WTC11 (cell line): ENCODE results near the gene ENTREP1. TPM values are rescaled to one million over a fixed set of nuclear protein-coding genes. Genes with fewer than 3 reads are reported as not detected.

Experiments used
- ATAC-seq: fragments of 200-7000 bp; cut with Tn5 transposase; 2 replicates; pipeline ENCODE4 v1.10.0; 2021; ENCODE audit warnings: mild to moderate bottlenecking, moderate library complexity
- CTCF ChIA-PET: fragments of 300-600 bp; sonication (Branson Sonifier 250); formaldehyde crosslinking; loops from one replicate; lab custom pipeline; 2021; ENCODE audit warnings: antibody characterized with exemption; lab: Charles Lee
- POLR2A ChIA-PET: fragments of 350-600 bp; sonication (Branson Sonifier 250); formaldehyde crosslinking; loops from one replicate; lab custom pipeline; 2021; ENCODE audit warnings: antibody characterized with exemption; lab: Charles Lee
- DNase-seq: peaks from one replicate; pipeline ENCODE4 v3.0.0; 2021; ENCODE audit warnings: low spot score
- H3K27ac Mint-ChIP-seq: 2 replicates; pipeline ENCODE4 v1.8.0; 2021; ENCODE audit warnings: mixed read lengths
- H3K27me3 Mint-ChIP-seq: 2 replicates; pipeline ENCODE4 v1.8.0; 2021; ENCODE audit warnings: low read depth, mild to moderate bottlenecking, moderate library complexity, mixed read lengths
- H3K36me3 Mint-ChIP-seq: 2 replicates; pipeline ENCODE4 v1.8.0; 2021; ENCODE audit warnings: mixed read lengths
- H3K4me1 Mint-ChIP-seq: 2 replicates; pipeline ENCODE4 v1.8.0; 2022; ENCODE audit warnings: mixed read lengths
- H3K4me3 Mint-ChIP-seq: 2 replicates; pipeline ENCODE4 v1.8.0; 2021; ENCODE audit warnings: mild to moderate bottlenecking, moderate library complexity, mixed read lengths
- H3K9me3 Mint-ChIP-seq: 2 replicates; pipeline ENCODE4 v1.8.0; 2021; ENCODE audit warnings: mixed read lengths
- CREB1 ChIP-seq: sonication (generic); formaldehyde crosslinking; IDR thresholded peaks from 2 replicates; pipeline ENCODE4 v1.8.0; 2023; ENCODE audit warnings: mild to moderate bottlenecking, missing genetic modification reagents
- CREM ChIP-seq: sonication (generic); formaldehyde crosslinking; IDR thresholded peaks from 2 replicates; pipeline ENCODE4 v1.8.1; 2022; ENCODE audit warnings: mild to moderate bottlenecking, missing genetic modification reagents, moderate library complexity
- FOXP1 ChIP-seq: sonication (generic); formaldehyde crosslinking; IDR thresholded peaks from 2 replicates; pipeline ENCODE4 v1.8.0; 2022; ENCODE audit warnings: missing genetic modification reagents, mild to moderate bottlenecking, moderate library complexity, borderline replicate concordance
- GABPB1 ChIP-seq: sonication (generic); formaldehyde crosslinking; IDR thresholded peaks from 2 replicates; pipeline ENCODE4 v1.8.1; 2023; ENCODE audit warnings: mild to moderate bottlenecking, missing genetic modification reagents
- GTF2I ChIP-seq: fragments of 250-450 bp; sonication (Bioruptor Pico); conservative IDR thresholded peaks from 2 replicates; pipeline ENCODE4 v1.4.0; 2021; ENCODE audit warnings: mild to moderate bottlenecking
- MXD4 ChIP-seq: fragments of 250-450 bp; sonication (Bioruptor Pico); IDR thresholded peaks from 2 replicates; pipeline ENCODE4 v1.8.0; 2021; ENCODE audit warnings: mild to moderate bottlenecking, moderate library complexity, borderline replicate concordance
- NFATC4 ChIP-seq: fragments of 250-450 bp; sonication (Bioruptor Pico); IDR thresholded peaks from 2 replicates; pipeline ENCODE4 v1.9.0; 2021; ENCODE audit warnings: mild to moderate bottlenecking
- NFYB ChIP-seq: sonication (generic); formaldehyde crosslinking; conservative IDR thresholded peaks from 2 replicates; pipeline ENCODE4 v1.8.0; 2022; ENCODE audit warnings: low read depth, missing genetic modification reagents
- OVOL2 ChIP-seq: fragments of 250-450 bp; sonication (Bioruptor Pico); IDR thresholded peaks from 2 replicates; pipeline ENCODE4 v1.9.0; 2021; ENCODE audit warnings: mild to moderate bottlenecking, borderline replicate concordance
- RELA ChIP-seq: sonication (generic); formaldehyde crosslinking; IDR thresholded peaks from 2 replicates; pipeline ENCODE4 v1.8.1; 2022; ENCODE audit warnings: missing genetic modification reagents, mild to moderate bottlenecking, borderline replicate concordance
- RORB ChIP-seq: fragments of 250-450 bp; sonication (Bioruptor Pico); IDR thresholded peaks from 2 replicates; pipeline ENCODE4 v1.9.0; 2021; ENCODE audit warnings: mild to moderate bottlenecking
- SMAD3 ChIP-seq: sonication (generic); formaldehyde crosslinking; IDR thresholded peaks from 2 replicates; pipeline ENCODE4 v1.8.0; 2022; ENCODE audit warnings: missing genetic modification reagents, mild to moderate bottlenecking, borderline replicate concordance
- SP1 ChIP-seq: sonication (generic); formaldehyde crosslinking; conservative IDR thresholded peaks from 2 replicates; pipeline ENCODE4 v1.8.1; 2022; ENCODE audit warnings: missing genetic modification reagents
- TEAD4 ChIP-seq: sonication (generic); formaldehyde crosslinking; IDR thresholded peaks from 2 replicates; pipeline ENCODE4 v1.8.0; 2022; ENCODE audit warnings: mild to moderate bottlenecking, missing genetic modification reagents
- ZNF219 ChIP-seq: sonication (generic); formaldehyde crosslinking; IDR thresholded peaks from 2 replicates; pipeline ENCODE4 v1.8.0; 2023; ENCODE audit warnings: missing genetic modification reagents, mild to moderate bottlenecking, borderline replicate concordance
- ZNF396 ChIP-seq: fragments of 250-450 bp; sonication (Bioruptor Pico); IDR thresholded peaks from 2 replicates; pipeline ENCODE4 v1.8.0; 2021; ENCODE audit warnings: mild to moderate bottlenecking, moderate library complexity, borderline replicate concordance
- ZNF416 ChIP-seq: fragments of 250-450 bp; sonication (Bioruptor Pico); IDR thresholded peaks from 2 replicates; pipeline ENCODE4 v1.9.0; 2021; ENCODE audit warnings: mild to moderate bottlenecking, inconsistent platforms
- total RNA-seq: library from RNA; stranded (reverse); gene quantifications from 3 replicates; pipeline ENCODE4 v1.2.3, GENCODE V29; 2021
- TF ChIP-seq, protein P1 (sequence below): sonication (generic); formaldehyde crosslinking; IDR thresholded peaks from 2 replicates; pipeline ENCODE4 v1.8.1; 2022; ENCODE audit warnings: low read depth, mild to moderate bottlenecking, moderate library complexity, missing genetic modification reagents, borderline replicate concordance
- TF ChIP-seq, protein P2 (sequence below): fragments of 250-450 bp; sonication (Bioruptor Pico); IDR thresholded peaks from 2 replicates; pipeline ENCODE4 v1.9.0; 2021; ENCODE audit warnings: mild to moderate bottlenecking, borderline replicate concordance
- TF ChIP-seq, protein P3 (sequence below): sonication (generic); formaldehyde crosslinking; IDR thresholded peaks from 2 replicates; pipeline ENCODE4 v1.8.0; 2022; ENCODE audit warnings: mild to moderate bottlenecking, missing genetic modification reagents
- TF ChIP-seq, protein P4 (sequence below): sonication (generic); formaldehyde crosslinking; IDR thresholded peaks from 2 replicates; pipeline ENCODE4 v1.8.1; 2023; ENCODE audit warnings: mild to moderate bottlenecking, missing genetic modification reagents
- TF ChIP-seq, protein P5 (sequence below): sonication (generic); formaldehyde crosslinking; IDR thresholded peaks from 2 replicates; pipeline ENCODE4 v1.8.1; 2023; ENCODE audit warnings: mild to moderate bottlenecking, missing genetic modification reagents, moderate library complexity

The ENTREP1 gene
- total RNA-seq, 1 experiment from 2014 or later, result 22.4 TPM

DNA sequence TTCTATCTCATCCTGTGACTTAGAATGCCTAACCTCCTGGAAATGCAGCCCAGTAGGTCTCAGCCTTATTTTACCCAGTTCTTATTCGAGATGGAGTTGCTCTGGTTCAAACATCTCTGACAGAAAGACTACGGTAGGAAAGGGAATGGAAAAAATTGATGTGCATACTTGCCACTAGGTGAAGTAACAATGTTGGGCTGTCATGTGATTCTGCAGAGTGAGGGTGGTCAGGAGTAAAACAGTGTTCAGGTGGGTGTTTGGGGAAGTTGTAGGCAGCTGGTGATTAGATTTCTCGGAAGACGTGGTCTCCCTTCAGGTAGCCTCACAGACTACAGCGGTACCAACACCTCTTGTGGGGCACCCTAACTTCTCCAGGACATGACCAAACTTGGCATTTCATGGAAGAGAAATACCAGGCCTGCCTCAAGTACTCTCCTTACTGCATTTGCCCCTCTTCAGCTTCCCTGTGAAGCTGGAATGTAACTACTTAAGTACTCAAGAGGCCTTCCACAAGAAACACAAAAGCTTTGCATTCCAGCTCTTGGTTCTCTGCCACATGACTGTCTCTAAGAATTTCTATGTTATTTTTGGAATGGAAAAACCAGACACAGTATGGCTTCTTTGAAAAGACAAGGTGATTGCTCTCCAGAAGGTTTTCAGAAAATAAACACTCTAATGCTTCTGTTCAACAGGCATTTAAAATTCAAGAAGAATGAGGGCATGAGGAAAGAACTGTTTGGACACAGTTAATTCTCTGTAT, 17.4 kb upstream of the ENTREP1 start (continued):
- 0 out of 2 replicates have a peak, but pooled peaks have one; percentile 37 for TF ChIP-seq ZNF396 (CRISPR knock-in tag)
- no peak for TF ChIP-seq GABPB1 (CRISPR knock-in tag)
- peak; percentile 49; the same call in 1 of the 2 replicates for TF ChIP-seq ZNF416
- TF ChIP-seq, protein P1, sequence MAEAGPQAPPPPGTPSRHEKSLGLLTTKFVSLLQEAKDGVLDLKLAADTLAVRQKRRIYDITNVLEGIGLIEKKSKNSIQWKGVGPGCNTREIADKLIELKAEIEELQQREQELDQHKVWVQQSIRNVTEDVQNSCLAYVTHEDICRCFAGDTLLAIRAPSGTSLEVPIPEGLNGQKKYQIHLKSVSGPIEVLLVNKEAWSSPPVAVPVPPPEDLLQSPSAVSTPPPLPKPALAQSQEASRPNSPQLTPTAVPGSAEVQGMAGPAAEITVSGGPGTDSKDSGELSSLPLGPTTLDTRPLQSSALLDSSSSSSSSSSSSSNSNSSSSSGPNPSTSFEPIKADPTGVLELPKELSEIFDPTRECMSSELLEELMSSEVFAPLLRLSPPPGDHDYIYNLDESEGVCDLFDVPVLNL, result no peak
- no peak for TF ChIP-seq RELA (CRISPR knock-in tag)
- no peak for TF ChIP-seq ZNF219 (CRISPR knock-in tag)
- peak; percentile 93 for TF ChIP-seq TEAD4 (CRISPR knock-in tag)

DNA sequence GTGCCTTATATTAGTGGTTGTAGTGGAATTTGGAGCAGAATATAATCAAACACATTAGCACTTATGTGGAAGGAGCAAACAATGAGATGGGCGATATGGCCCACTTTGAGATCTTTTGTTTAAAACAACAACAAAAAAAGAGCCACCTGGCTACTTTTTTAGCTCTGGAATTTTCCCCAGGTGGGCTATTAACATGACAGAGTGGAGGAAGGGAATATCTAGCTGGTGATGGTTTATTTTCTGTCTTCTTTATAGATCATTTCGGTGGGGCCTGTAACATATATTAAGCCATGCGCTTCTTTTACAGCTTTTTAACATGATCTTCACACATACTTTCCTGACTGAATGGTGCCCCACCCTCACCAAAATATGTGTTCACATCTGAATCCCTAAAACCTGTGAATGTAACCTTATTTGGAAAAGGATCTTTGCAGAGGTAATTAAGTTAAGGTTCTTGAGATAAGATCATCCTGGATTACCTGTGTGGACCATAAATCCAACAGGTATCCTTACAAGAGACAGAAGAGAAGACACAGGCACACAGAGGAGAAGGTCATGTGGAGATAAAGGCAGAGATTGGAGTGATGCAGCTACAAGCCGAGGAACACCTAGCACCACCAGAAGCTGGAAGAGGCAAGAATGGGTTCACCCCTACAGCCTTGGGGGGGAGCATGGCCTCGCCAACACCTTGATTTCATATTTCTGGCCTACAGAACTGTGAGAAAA, 16.6 kb upstream of the ENTREP1 start:
- ChIA-PET CTCF (interaction anchor here (0.5 to 1.9 kb wide), 8 partner anchors 11 to 151 kb away, joined by 3 to 6 read pairs (median 3); partner anchors contain the start of gene ENTREP1), POLR2A (interaction anchor here (0.6 to 1.2 kb wide), 4 partner anchors 9 to 37 kb away, joined by 3 to 6 read pairs (median 4); no protein-coding TSS in a partner anchor)
- Mint-ChIP-seq H3K36me3 (peaks cover 52% of the 10 kb centered on the region), H3K27ac (peak overlapping the region; percentile 98), H3K9me3 (peaks cover 60% of the 10 kb centered on the region)
- DNase-seq, result no peak
- TF ChIP-seq NFATC4 (CRISPR knock-in tag) (peak; percentile 61; the same call in 1 of the 2 replicates), ZNF396 (CRISPR knock-in tag) (0 out of 2 replicates have a peak, but pooled peaks have one; percentile 10), SP1 (no peak), MXD4 (CRISPR knock-in tag) (0 out of 2 replicates have a peak, but pooled peaks have one; percentile 63)
- TF ChIP-seq, protein P2, sequence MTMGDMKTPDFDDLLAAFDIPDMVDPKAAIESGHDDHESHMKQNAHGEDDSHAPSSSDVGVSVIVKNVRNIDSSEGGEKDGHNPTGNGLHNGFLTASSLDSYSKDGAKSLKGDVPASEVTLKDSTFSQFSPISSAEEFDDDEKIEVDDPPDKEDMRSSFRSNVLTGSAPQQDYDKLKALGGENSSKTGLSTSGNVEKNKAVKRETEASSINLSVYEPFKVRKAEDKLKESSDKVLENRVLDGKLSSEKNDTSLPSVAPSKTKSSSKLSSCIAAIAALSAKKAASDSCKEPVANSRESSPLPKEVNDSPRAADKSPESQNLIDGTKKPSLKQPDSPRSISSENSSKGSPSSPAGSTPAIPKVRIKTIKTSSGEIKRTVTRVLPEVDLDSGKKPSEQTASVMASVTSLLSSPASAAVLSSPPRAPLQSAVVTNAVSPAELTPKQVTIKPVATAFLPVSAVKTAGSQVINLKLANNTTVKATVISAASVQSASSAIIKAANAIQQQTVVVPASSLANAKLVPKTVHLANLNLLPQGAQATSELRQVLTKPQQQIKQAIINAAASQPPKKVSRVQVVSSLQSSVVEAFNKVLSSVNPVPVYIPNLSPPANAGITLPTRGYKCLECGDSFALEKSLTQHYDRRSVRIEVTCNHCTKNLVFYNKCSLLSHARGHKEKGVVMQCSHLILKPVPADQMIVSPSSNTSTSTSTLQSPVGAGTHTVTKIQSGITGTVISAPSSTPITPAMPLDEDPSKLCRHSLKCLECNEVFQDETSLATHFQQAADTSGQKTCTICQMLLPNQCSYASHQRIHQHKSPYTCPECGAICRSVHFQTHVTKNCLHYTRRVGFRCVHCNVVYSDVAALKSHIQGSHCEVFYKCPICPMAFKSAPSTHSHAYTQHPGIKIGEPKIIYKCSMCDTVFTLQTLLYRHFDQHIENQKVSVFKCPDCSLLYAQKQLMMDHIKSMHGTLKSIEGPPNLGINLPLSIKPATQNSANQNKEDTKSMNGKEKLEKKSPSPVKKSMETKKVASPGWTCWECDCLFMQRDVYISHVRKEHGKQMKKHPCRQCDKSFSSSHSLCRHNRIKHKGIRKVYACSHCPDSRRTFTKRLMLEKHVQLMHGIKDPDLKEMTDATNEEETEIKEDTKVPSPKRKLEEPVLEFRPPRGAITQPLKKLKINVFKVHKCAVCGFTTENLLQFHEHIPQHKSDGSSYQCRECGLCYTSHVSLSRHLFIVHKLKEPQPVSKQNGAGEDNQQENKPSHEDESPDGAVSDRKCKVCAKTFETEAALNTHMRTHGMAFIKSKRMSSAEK (CRISPR knock-in tag), result peak; percentile 84; the same call in 1 of the 2 replicates
- TF ChIP-seq, protein P3, sequence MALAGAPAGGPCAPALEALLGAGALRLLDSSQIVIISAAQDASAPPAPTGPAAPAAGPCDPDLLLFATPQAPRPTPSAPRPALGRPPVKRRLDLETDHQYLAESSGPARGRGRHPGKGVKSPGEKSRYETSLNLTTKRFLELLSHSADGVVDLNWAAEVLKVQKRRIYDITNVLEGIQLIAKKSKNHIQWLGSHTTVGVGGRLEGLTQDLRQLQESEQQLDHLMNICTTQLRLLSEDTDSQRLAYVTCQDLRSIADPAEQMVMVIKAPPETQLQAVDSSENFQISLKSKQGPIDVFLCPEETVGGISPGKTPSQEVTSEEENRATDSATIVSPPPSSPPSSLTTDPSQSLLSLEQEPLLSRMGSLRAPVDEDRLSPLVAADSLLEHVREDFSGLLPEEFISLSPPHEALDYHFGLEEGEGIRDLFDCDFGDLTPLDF (CRISPR knock-in tag), result no peak
- TF ChIP-seq, all 79 proteins: peak for 4
- peak; percentile 38 for ATAC-seq
- peaks cover 3% of the 10 kb centered on the region for H3K27me3 Mint-ChIP-seq
- no peak overlapping the region for H3K4me3 Mint-ChIP-seq
- peaks cover 33% of the 10 kb centered on the region for H3K4me1 Mint-ChIP-seq

DNA sequence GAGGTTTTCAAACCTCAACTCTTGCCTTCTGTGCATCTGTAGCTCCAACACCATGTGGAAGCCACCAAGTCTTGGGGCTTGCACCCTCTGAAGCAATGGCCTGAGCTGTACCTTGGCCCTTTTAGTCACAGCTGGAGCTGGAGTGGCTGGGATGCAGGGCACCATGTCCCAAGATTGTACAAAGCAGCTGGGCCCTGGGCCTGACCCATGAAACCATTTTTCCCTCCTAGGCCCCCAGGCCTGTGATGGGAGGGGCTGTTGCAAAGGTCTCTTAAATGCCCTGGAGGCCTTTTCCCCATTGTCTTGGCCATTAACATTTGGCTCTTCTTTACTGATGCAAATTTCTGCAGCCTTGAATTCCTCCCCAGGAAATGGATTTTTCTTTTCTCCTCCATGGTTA, 11.8 kb upstream of the ENTREP1 start:
- CTCF ChIA-PET, result no interaction called here
- peak; percentile 36 for DNase-seq
- H3K4me3 Mint-ChIP-seq, result no peak overlapping the region
- TF ChIP-seq, protein P4, sequence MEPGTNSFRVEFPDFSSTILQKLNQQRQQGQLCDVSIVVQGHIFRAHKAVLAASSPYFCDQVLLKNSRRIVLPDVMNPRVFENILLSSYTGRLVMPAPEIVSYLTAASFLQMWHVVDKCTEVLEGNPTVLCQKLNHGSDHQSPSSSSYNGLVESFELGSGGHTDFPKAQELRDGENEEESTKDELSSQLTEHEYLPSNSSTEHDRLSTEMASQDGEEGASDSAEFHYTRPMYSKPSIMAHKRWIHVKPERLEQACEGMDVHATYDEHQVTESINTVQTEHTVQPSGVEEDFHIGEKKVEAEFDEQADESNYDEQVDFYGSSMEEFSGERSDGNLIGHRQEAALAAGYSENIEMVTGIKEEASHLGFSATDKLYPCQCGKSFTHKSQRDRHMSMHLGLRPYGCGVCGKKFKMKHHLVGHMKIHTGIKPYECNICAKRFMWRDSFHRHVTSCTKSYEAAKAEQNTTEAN (CRISPR knock-in tag), result no peak
- TF ChIP-seq FOXP1 (CRISPR knock-in tag) (no peak), GTF2I (CRISPR knock-in tag) (no peak), SMAD3 (no peak), CREB1 (CRISPR knock-in tag) (no peak), NFYB (CRISPR knock-in tag) (no peak), CREM (CRISPR knock-in tag) (no peak), RORB (CRISPR knock-in tag) (no peak), OVOL2 (no peak), TEAD4 (CRISPR knock-in tag) (no peak)
- TF ChIP-seq, protein P5, sequence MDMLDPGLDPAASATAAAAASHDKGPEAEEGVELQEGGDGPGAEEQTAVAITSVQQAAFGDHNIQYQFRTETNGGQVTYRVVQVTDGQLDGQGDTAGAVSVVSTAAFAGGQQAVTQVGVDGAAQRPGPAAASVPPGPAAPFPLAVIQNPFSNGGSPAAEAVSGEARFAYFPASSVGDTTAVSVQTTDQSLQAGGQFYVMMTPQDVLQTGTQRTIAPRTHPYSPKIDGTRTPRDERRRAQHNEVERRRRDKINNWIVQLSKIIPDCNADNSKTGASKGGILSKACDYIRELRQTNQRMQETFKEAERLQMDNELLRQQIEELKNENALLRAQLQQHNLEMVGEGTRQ (CRISPR knock-in tag), result no peak
- TF ChIP-seq, all 79 proteins: peak for 0
- peaks cover 68% of the 10 kb centered on the region for H3K9me3 Mint-ChIP-seq
- peaks cover 9% of the 10 kb centered on the region for H3K27me3 Mint-ChIP-seq
- POLR2A ChIA-PET, result no interaction called here
- H3K36me3 Mint-ChIP-seq, result peaks cover 66% of the 10 kb centered on the region
- H3K4me1 Mint-ChIP-seq, result peaks cover 16% of the 10 kb centered on the region
- no peak overlapping the region for H3K27ac Mint-ChIP-seq
- ATAC-seq, result no peak
